Measurements from ENCODE around the gene KCNN3. TPM values are rescaled to one million over a fixed set of nuclear protein-coding genes. Genes with fewer than 3 reads are reported as not detected.

KCNN3 gene
- total RNA-seq, 1 donor from 2014 or later: 30.8 TPM

- no peak for DNase-seq (ENCODE audit: low read depth)
Measured at GRCh38 chr1:154794608-154795007, 75.5 kb downstream of the KCNN3 start.

GRCh38 chr1:154793685-154794084, 76.4 kb downstream of the KCNN3 start:
- no peak for DNase-seq (ENCODE audit: low read depth)

GRCh38 chr1:154792899-154793298, 77.2 kb downstream of the KCNN3 start:
- no peak for DNase-seq (ENCODE audit: low read depth)

- peak; percentile 72 for DNase-seq (ENCODE audit: low read depth)
Measured at GRCh38 chr1:154791292-154792166, 78.6 kb downstream of the KCNN3 start.

GRCh38 chr1:154788886-154789285, 81.2 kb downstream of the KCNN3 start:
- DNase-seq (ENCODE audit: low read depth): no peak

- no peak for DNase-seq (ENCODE audit: low read depth)
Measured at GRCh38 chr1:154788110-154788870, 81.8 kb downstream of the KCNN3 start.

- DNase-seq (ENCODE audit: low read depth): no peak
Measured at GRCh38 chr1:154786804-154787570, 83.1 kb downstream of the KCNN3 start.

- no peak for DNase-seq (ENCODE audit: low read depth)
Measured at GRCh38 chr1:154784924-154785531, 85.1 kb downstream of the KCNN3 start.

GRCh38 chr1:154784416-154784815, 85.7 kb downstream of the KCNN3 start:
- DNase-seq (ENCODE audit: low read depth): no peak

GRCh38 chr1:154783976-154784375, 86.1 kb downstream of the KCNN3 start:
- DNase-seq (ENCODE audit: low read depth): no peak

- DNase-seq (ENCODE audit: low read depth): no peak
Measured at GRCh38 chr1:154780541-154780940, 89.5 kb downstream of the KCNN3 start.

- no peak for DNase-seq (ENCODE audit: low read depth)
Measured at GRCh38 chr1:154779551-154780189, 90.4 kb downstream of the KCNN3 start.

GRCh38 chr1:154778944-154779343, 91.1 kb downstream of the KCNN3 start:
- DNase-seq (ENCODE audit: low read depth): no peak

GRCh38 chr1:154778275-154778674, 91.8 kb downstream of the KCNN3 start:
- no peak for DNase-seq (ENCODE audit: low read depth)

GRCh38 chr1:154777781-154778180, 92.3 kb downstream of the KCNN3 start:
- no peak for DNase-seq (ENCODE audit: low read depth)

- no peak for DNase-seq (ENCODE audit: low read depth)
Measured at GRCh38 chr1:154777154-154777553, 92.9 kb downstream of the KCNN3 start.

- peak; percentile 73 for DNase-seq (ENCODE audit: low read depth)
Measured at GRCh38 chr1:154775621-154776605, 94.2 kb downstream of the KCNN3 start.

GRCh38 chr1:154774175-154774855, 95.8 kb downstream of the KCNN3 start:
- DNase-seq (ENCODE audit: low read depth): no peak

- DNase-seq (ENCODE audit: low read depth): peak; percentile 36
Measured at GRCh38 chr1:154773551-154773950, 96.5 kb downstream of the KCNN3 start.

Data from myocyte (in vitro differentiated cells).